Measurements from ENCODE around the gene PCA3.

Gene PCA3

GRCh38 chr9:76827296-76828080, 63.2 kb downstream of the PCA3 start:
- no peak for DNase-seq (ENCODE audit: low spot score)

GRCh38 chr9:76828447-76828846, 64.2 kb downstream of the PCA3 start:
- no peak for DNase-seq (ENCODE audit: low spot score)

- DNase-seq (ENCODE audit: low spot score), result no peak
Measured at GRCh38 chr9:76835571-76836283, 71.5 kb downstream of the PCA3 start.
